GM18861 (cell line): ENCODE measurements around the gene CDC27.
"Not testable (repeated sequence)": the region's sequence is repeated elsewhere in the genome, so short reads cannot be mapped to it uniquely, and the experiment has no call there.

Experiments
- ATAC-seq: cut with Tn5 transposase; IDR thresholded peaks from one replicate; pipeline ENCODE4 v1.9.1; 2021; ENCODE audit not compliant: unreplicated experiment

CDC27 gene

DNA sequence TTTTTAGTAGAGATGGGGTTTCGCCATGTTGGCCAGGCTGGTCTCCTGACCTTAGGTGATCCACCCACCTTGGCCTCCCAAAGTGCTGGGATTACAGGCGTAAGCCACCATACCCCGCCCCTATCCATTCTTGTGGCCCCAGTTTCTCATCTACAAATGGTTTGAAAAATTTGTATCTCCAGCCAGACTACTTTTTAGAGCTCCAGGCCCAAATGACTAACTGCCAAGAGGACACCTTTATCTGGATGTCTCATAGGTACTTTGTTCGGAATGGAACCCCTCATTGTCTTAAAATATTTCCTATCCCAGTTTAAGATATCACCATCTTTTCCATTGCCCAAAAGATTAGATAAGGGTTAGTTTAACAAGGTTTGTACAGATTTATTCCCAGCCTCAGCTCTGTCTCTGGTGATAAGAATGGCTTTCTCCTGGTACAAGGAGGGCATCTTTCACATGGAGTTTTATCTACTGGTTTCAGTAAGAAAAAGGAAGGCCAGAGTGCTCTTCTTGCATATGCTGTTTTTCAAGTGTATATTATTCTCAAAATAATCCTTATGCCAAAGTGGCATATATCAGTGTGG lies 4.9 kb upstream of the CDC27 start:
- ATAC-seq: no peak

DNA sequence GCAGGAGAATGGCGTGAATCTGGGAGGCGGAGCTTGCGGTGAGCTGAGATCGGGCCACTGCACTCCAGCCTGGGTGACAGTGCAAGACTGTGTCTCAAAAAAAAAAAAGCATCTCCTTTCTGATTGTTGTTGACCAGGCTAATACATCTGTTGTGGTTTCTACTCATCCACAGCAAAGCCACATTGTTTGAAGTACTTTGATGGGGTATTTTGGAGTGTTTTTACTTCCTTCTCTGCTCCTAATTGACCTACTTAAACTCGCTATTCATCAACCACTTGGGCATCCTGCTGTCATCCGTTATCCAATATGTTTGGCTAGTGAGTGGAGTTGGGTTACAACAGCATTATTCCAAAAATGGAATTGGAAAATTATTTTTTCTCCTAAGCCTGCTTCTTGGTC lies 3.5 kb upstream of the CDC27 start:
- ATAC-seq: no peak

DNA sequence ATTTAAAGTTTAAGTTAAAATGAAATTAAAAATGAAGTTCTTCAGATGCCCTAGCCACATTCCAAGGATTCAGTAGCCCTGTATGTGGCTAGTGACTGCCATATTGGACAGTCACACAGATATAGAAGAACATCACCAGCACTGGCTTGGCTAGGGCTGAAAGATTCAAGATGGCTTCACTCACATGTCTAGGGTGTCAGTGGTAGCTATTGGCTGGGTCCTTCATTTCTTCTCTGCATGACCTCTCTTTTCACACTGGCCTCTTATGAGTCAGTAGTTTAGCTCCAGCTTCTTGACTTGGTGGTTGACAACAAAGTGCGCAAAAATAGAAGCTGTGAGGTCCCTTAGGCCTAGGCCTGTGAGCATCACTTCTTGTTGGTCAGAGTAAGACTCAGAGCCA lies 1.7 kb upstream of the CDC27 start:
- ATAC-seq: no peak

DNA sequence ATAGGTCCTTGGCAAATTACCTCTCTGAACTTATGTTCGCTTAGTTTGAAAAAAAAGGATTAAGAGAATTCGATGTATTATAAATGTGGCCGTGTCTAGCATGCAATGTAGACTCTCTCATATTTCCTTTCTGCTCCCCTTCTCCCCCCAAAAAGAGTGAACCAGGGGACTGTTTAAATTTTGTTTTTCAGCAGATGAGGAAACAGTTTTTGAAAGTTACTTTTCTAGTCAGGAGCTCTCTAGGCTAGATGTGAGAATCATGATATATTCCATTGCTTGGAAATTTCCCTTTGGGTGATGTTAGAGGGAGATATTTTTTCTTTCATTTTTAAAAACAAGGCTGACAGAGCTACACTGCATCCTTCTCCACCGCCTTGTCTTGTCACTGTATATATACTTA lies 1.1 kb upstream of the CDC27 start:
- no peak for ATAC-seq

DNA sequence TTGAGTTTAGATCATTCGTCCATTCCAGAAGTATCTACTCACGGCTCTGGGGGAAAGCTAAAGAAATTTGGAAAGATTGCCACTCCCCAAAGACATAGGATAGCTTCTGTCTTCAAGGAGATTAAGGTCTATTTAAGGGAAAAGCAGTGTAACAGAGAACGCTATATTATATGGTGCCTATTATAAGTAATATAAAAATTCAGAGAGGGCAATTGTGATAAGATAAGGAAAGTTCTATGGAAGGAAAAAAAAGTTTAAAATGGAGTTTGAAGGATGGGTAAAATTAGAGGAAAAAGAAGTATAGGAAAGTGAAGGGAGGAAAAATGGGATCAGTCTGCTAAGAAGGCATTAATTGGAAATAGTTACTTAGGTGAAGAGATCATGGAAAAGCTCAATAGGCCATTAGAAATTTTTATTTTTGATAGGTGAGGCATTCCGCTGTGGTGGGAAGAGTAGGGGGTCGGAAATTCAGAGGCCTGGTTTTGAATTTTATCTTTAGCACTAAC lies 690 bp upstream of the CDC27 start:
- ATAC-seq: no peak

DNA sequence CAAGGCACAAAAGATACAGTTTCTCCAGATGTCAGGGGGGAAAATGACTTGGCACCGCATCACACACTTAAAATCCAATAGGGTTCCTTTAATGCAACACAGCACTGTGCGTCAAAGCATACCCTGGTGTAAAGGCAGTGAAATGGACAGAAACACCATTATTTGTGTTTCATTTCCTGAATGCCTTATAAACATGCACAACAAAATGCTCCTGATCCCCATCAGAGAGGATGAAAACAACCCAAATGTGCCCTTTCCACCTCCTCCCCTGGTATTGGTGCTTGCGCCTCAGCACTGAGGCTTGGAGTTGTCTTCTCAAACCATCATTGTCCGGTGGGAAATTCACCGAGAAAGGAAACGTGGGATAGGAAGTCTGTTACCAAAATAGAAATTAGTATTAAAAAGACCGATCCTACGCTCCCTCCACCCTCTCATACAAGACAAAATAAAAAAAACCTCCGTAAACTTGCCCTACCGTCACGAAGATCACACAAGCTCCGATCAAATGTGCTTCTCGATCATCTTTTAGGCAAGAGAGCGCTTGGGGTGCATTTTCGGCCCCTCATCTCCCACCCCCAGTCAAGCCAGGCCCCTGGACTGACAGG lies 722 bp downstream of the CDC27 start:
- ATAC-seq: no peak

DNA sequence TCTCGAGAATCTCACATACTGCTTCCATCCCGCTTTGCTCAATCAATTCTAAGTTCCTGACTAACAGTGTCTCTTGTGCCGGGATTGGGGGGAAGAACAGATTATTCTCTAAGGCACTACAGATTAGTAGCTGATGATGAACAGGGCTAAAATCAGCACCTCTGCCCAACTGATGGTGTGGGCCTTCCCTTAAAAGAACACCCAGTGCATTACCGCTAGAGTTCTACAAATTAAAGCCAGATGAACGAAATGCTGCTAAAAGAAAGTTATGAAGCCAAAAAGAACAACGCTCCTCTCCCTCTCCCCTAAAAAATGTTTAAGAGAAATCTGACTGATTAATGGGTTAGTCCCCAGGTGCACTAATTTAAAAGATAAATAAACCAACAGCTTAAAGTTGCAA lies 4.4 kb downstream of the CDC27 start:
- no peak for ATAC-seq

DNA sequence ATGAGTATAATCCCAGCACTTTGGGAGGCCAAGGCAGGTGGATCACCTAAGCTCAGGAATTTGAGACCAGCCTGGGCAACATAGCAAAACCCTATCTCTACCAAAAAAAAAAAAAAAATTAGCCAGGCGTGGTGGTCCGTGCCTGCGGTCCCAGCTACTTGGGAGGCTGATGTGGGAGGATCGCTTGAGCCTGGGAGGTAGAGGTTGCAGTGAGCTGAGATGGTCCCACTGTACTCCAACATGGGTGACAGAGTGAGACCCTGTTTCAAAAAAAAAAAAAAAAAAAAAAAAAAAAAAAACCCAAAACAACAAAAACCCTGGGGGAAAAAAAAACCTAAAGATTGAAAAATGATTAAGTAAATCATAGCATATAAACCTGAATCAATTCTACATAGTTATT lies 8.1 kb downstream of the CDC27 start:
- not testable (repeated sequence) for ATAC-seq

DNA sequence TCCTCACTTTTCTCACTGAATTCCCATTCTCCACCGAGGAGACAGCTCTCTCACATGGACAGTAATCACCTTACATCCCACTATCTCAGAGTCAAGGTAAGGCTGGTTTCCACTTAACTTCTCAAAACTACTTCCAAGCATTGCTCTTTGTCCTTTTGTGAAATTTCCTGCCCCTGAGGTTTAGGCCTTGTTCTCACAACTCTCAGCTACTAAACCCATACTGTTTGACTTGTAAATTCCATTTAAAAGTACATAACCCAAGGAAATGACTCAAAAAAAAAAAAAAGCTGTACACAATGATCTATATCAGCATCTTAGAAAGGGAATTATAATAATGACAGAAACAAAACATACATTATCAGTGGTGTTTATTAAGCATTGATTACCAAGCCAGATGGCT lies 8.8 kb downstream of the CDC27 start:
- no peak for ATAC-seq

DNA sequence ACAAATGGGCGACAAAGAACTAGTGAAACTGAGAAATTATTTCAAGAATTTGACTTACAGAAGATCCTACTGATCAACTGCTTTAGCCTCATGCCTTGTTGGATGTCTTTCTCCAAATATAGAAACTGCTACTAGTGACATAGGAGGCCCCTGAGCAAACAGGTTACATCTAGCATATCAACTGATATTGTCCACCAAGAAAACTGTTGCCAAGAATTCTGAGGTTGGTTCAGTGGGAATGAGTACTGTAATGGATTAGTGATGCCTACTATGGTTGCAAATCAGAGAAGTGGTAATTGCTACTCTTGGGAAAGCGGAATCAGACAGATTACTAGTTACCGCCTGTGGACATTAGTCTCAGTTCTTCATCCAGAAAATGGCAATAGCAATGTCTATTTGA lies 10.0 kb downstream of the CDC27 start:
- no peak for ATAC-seq

DNA sequence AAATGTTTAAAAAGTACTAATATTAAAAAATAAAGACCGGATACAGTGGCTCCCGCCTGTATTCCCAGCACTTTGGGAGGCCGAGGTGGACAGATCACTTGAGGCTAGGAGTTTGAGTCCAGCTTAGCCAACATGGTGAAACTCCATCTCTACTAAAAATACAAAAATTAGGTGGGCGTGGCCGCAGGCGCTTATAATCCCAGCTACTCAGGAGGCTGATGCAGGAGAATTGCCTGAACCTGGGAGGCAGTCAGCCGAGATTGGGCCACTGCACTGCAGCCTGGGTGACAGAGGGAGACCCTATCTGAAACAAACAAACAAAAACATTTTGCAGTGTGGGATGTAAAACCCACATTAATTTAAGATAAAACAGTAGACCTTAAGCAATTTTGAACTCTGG lies 11.8 kb downstream of the CDC27 start:
- ATAC-seq: no peak

DNA sequence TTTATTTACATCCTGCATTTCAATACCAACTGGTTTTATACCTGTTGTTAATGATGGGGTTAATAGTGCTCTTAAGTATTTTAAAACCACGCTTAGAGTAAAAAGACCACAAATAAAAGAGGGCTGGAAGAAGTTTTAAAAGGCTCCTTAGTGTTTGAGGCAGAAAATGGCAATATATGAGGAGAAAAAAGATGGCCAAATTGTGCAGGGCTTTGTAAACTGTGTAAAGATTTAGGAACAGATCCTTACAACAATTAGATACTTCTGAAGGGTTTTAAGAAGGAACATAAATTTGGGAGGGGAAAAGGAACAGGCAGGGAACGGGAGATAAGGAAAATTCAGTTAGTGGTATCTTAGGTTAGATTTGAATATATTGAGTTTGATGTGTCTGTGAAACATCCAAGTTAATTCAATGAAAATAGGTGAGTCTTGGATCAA lies 12.7 kb downstream of the CDC27 start:
- no peak for ATAC-seq

DNA sequence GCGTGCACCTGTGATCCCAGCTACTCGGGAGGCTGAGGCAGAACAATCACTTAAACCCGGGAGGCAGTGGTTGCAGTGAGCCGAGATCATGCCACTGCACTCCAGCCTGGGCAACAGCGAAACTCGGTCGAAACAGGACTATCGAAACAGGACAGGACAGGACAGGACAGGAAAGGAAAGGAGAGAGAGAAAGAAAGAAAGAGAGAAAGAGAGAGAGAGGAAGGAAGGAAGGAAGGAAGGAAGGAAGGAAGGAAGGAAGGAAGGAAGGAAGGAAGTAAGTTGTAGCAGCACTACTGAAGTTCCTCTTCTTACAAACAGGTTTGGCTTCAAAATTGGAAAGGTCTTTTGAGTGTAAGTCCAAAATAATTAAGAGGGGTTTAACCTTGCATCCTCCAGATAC lies 14.3 kb downstream of the CDC27 start:
- not testable (repeated sequence) for ATAC-seq

DNA sequence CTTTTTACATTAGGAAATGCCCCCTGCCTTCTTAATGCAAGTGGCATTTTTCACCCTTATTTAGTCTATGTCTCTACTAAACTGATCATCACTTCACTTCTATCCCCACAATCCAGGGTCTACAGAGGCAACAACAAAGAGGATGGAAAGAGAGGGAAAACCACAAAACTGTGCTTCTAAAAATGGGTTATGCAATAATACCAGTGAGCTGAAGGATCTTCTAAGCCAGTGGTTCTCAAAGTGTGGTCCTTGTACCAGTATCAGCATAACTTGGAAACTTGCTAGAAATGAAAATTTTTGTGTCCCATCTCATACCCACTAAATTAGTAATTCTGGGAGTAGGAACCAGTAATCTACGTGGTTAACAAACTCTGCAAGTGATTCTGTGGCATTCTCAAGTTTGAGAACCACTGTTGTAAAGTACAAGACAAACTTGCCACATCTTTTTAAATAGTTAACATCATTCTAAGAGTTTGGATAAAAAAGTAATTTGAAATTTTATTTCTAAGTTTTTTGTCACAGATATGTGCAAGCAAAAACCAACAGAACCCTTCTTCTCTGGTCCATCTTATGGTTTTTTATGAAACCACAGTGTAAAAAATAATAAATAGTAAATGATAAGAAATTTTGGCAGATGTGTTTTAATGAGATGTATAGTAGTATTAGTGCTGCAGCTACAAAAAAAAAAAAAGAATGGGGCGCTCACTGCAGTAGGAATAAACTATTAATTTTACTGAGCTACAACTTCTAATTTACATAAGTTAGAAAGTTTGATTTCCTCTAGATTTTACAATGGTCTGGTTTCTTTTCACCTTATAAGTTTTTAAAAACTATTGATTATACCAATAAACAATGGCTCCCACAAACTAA lies 16.2 kb downstream of the CDC27 start:
- no peak for ATAC-seq

DNA sequence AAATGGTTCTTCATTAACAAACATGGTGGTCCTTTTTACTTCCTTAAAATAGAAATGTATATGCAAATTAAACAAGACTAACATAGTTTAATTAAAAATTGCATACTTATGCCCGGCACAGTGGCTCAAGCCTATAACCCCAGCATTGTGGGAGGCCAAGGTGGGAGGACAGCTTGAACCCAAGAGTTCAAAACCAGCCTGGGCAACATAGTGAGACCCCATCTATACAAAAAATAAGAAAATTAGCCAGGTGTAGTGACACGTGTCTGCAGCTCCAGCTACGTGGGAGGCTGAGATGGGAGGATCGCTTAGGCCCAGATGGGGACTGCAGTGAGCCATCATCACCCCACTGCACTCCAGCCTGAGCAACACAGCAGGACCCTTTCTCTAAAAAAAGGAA lies 18.4 kb downstream of the CDC27 start:
- no peak for ATAC-seq

DNA sequence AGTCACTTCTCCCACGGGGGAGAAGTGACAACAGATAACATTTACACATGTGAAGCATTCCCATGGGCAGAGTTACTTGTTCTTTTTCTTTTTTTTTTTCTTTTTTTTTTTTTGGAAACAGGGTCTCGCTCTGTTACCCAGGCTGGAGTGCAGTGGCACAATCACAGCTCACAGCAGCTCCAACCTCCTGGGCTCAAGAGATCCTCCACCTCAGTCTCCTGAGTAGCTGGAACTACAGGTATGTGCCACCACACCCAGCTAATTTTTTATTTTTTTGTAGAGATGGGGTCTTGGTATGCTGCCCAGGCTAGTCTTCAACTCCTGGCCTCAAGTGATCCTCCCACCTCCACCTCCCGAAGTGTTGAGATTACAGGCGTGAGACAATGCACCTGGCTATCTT lies 20.2 kb downstream of the CDC27 start:
- ATAC-seq: not testable (repeated sequence)

DNA sequence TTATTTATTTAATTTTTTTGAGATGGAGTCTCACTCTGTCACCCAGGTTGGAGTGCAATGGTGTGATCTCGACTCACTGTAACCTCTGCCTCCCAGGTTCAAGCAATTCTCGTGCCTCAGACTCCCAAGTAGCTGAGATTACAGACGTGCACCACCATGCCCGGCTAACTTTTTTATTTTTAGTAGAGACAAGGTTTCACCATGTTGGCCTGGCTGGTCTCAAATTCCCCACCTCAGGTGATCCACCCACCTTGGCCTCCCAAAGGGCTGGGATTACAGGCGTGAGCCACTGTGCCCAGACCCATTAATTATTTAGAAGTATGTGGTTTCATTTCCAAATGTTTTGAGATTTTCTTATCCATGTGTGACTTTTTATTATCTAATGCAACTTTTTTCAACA lies 22.2 kb downstream of the CDC27 start:
- ATAC-seq: not testable (repeated sequence)

DNA sequence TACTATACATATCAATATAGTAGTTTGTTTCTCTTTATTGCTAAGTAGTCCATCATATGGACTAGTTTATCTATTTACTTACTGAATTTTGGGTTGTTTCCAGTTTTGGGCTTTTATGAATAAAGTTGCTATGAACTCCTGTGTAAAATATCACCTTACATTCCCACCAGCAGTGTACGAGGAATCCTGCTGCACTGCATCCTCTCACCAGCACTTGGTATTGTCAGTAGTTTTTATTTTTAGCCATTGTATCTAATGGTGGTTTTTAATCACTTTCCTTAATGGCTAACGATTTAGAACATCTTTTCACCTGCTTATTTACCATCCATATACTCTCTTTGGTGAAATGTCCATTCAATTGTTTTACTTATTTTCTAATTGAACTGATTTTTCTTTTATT lies 24.0 kb downstream of the CDC27 start:
- ATAC-seq: no peak

DNA sequence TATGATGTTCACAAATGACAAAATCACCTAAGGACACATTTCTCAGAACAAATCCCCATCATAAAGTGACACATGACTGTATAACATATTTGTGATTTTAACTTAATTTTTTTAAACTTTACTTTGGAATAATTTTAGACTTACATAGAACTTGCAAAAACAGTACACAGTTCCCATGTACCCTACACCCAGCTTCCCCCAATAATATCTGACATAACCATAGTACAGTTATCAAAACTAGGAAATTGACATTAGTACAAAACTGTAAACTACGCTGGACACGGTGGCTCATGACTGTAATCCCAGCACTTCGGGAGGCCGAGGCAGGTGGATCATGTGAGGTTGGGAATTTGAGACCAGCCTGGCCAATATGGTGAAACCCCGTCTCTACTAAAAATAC lies 24.8 kb downstream of the CDC27 start:
- ATAC-seq: no peak

DNA sequence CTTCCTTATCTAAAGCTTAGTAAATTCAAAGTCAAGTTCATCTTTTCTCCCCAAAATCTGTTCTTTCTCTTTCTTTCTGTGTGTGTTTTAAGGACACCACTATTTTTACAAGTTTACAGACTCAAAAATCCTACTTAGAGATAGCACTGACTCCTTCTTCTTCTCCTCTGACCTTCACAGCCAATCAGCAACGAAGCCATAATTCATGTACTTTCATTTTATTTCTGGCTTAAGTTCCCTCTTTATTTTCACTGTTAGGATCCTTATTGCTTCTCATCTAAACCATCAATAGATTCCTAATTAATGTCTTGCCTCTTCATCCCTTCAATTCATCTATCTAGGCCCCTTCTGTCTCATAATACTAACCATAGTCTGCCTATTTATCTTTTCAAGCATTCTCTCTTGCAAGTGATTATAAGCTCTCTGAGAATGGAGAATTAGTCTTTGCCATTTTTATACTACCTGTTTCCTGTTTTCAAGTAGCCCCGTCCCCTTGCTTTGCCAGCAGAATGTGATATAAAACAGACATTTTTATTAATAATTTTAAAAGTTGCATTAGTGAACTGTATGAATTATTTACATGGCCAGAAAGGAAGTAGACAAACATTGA lies 27.0 kb downstream of the CDC27 start:
- ATAC-seq: no peak

DNA sequence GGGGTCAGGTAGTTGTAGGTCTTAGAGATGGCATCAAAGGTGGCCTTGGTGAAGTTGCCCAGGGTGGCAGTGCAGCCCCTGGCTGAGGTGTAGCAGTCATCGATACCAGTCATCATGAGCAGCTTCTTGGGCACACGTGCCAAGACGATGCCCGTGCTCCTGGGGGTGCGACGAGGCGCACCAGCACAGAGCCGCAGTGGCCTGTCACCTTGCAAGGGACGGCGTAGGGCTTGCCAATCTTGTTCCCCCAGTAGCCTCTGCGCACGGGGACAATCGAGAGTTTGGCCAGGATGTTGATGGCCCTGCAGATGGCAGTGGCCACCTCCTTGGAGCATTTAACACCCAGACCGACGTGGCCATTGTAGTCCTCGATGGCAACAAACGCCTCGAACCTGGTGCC lies 29.8 kb downstream of the CDC27 start:
- ATAC-seq: no peak

DNA sequence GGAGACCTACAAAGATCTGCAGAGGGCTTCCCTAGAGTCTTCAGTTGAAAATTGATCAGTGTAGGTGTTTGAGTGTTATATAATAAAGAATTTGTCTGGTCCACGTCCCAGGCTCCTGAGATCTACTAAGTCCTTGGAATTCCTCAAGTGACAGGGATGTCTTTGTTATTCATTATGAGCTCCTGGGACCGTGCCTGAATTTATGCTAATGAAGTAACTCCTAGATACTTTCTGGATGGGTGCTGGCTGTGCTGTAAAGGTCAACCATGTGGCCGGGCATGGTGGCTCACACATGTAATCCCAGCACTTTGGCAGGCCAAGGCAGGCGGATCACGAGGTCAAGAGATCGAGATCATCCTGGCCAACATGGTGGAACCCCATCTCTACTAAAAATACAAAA lies 43.7 kb downstream of the CDC27 start:
- ATAC-seq: no peak
